Measurements from ENCODE around the gene RTF2.

DNA sequence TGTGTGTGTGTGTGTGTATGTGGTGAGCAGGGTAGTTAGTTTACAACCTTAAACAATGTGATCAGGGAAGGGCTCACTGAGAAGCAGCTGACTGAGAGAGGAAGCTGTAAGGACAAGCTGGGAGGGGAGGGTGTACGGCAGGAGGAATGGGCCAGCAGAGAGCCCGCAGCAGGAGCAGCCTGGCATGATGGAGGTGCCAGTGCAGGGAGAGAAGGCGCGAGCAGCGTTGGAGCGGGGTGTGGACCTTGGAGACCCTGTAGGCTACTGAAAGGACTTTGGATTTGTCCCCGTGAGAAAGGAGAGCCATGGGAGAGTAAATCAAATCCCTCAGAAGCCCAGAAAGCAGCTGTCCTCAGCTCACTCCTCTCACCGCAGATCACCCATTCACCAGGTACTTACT is 83.1 kb downstream of the RTF2 start:
- TF ChIP-seq SMC3 (IDR thresholded peaks at IDR 0.05; ENCODE audit: low read depth, low read length) (no peak), CTCF (conservative IDR thresholded peaks at IDR 0.05; ENCODE audit: low read depth, low read length) (no peak), MXI1 (IDR thresholded peaks at IDR 0.05; ENCODE audit: borderline replicate concordance, low read depth, low read length) (no peak), POLR2A (IDR thresholded peaks at IDR 0.05; ENCODE audit: low read depth, low read length) (no peak), RAD21 (IDR thresholded peaks at IDR 0.05; ENCODE audit: low read length) (no peak), FOS (IDR thresholded peaks at IDR 0.05; ENCODE audit: low read depth, low read length) (no peak), MAFK (IDR thresholded peaks at IDR 0.05; ENCODE audit: low read depth, low read length) (no peak), CEBPB (IDR thresholded peaks at IDR 0.05; ENCODE audit: low read depth, low read length) (no peak), RFX5 (IDR thresholded peaks at IDR 0.05; ENCODE audit: low read depth, low read length) (no peak)
- TF ChIP-seq, protein P1, sequence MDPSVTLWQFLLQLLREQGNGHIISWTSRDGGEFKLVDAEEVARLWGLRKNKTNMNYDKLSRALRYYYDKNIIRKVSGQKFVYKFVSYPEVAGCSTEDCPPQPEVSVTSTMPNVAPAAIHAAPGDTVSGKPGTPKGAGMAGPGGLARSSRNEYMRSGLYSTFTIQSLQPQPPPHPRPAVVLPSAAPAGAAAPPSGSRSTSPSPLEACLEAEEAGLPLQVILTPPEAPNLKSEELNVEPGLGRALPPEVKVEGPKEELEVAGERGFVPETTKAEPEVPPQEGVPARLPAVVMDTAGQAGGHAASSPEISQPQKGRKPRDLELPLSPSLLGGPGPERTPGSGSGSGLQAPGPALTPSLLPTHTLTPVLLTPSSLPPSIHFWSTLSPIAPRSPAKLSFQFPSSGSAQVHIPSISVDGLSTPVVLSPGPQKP (IDR thresholded peaks at IDR 0.05; ENCODE audit: borderline replicate concordance, low read depth, low read length) = no peak
